Lower lobe of right lung (tissue), 2 donors: ENCODE data around the gene CD36. TPM values are rescaled to one million over a fixed set of nuclear protein-coding genes. Genes with fewer than 3 reads are reported as not detected.
"Not testable (repeated sequence)": the region's sequence is repeated elsewhere in the genome, so short reads cannot be mapped to it uniquely, and the experiment has no call there.

Experiments
- ATAC-seq, 2 donors: fragments of 200-7000 bp; cut with Tn5 transposase; one replicate each; pipeline ENCODE4 v1.9.1; 2020 to 2022; ENCODE audit warnings: mild to moderate bottlenecking in 2 of 2, moderate library complexity in 2 of 2
- DNase-seq: peaks from one replicate; pipeline ENCODE4 v3.0.0-alpha.2; 2020
- H3K27ac ChIP-seq: fragments of 200-600 bp; one replicate; pipeline ENCODE4 v1.8.0; 2022
- H3K27me3 ChIP-seq: fragments of 200-600 bp; one replicate; pipeline ENCODE4 v1.8.0; 2022; ENCODE audit warnings: low read depth
- H3K36me3 ChIP-seq: fragments of 200-600 bp; one replicate; pipeline ENCODE4 v1.8.0; 2022; ENCODE audit warnings: mild to moderate bottlenecking
- H3K4me1 ChIP-seq: fragments of 200-600 bp; one replicate; pipeline ENCODE4 v1.8.0; 2022
- H3K4me3 ChIP-seq: fragments of 200-600 bp; one replicate; pipeline ENCODE4 v1.8.0; 2022; ENCODE audit warnings: mild to moderate bottlenecking
- H3K9me3 ChIP-seq: fragments of 200-600 bp; one replicate; pipeline ENCODE4 v1.8.0; 2022
- CTCF ChIP-seq: fragments of 200-600 bp; IDR thresholded peaks from one replicate; pipeline ENCODE4 v1.8.0; 2022; ENCODE audit warnings: antibody characterized with exemption, mild to moderate bottlenecking
- intact Hi-C: fragments of 100-400 bp; cut with DNase I; formaldehyde crosslinking; loops from one replicate; pipeline ENCODE4 v1.11.0; 2022
- total RNA-seq: library from RNA; stranded (reverse); fragmentation: NEBNext Ultra II Directional; extraction: Animal tissue kit (Norgen Biotek cat#: 25700); gene quantifications from one replicate; pipeline ENCODE4 v1.2.1, GENCODE V29; 2021
- donor health status: DM: no; HTN: yes; CAD: no; lungs with severe emphysema.

CD36 gene
- total RNA-seq, 1 donor from 2014 or later, result 141 TPM

GRCh38 chr7:80666376-80666775 lies 27.9 kb downstream of the CD36 start:
- intact Hi-C loops, result no loop called here
- peaks cover 12% of the 10 kb centered on the region for H3K36me3 ChIP-seq
- no peak for ATAC-seq

GRCh38 chr7:80669367-80669766 lies 30.9 kb downstream of the CD36 start:
- H3K4me1 ChIP-seq, H3K27me3 ChIP-seq, DNase-seq, ATAC-seq, H3K27ac ChIP-seq, intact Hi-C loops, H3K9me3 ChIP-seq, H3K4me3 ChIP-seq: not testable (repeated sequence)
- H3K36me3 ChIP-seq, result peaks cover 18% of the 10 kb centered on the region

More at GRCh38 chr7:80666376-80666775, 27.9 kb downstream of the CD36 start:
- DNase-seq, result no peak
- Histone ChIP-seq H3K9me3 (no peaks in the 10 kb centered on the region), H3K4me1 (no peaks in the 10 kb centered on the region), H3K27me3 (no peaks in the 10 kb centered on the region), H3K27ac (no peak overlapping the region), H3K4me3 (no peak overlapping the region)
- no peak for TF ChIP-seq CTCF

- no peaks in the 10 kb centered on the region for H3K9me3 ChIP-seq
- DNase-seq, result no peak
- no peaks in the 10 kb centered on the region for H3K27me3 ChIP-seq
- no peak for ATAC-seq
- H3K36me3 ChIP-seq, result peaks cover 25% of the 10 kb centered on the region
- H3K4me3 ChIP-seq, result no peak overlapping the region
- intact Hi-C loops, result no loop called here
- H3K4me1 ChIP-seq, result no peaks in the 10 kb centered on the region
- TF ChIP-seq CTCF, result no peak
- H3K27ac ChIP-seq, result no peak overlapping the region
These were observed 33.3 kb downstream of the CD36 start for GRCh38 chr7:80671744-80672143.

GRCh38 chr7:80675090-80675489 lies 36.6 kb downstream of the CD36 start:
- H3K27me3 ChIP-seq, result no peaks in the 10 kb centered on the region
- no peaks in the 10 kb centered on the region for H3K4me1 ChIP-seq
- no peak overlapping the region for H3K27ac ChIP-seq
- H3K4me3 ChIP-seq, result no peak overlapping the region
- no peak for ATAC-seq
- TF ChIP-seq CTCF, result no peak
- H3K9me3 ChIP-seq, result no peaks in the 10 kb centered on the region
- H3K36me3 ChIP-seq, result peaks cover 24% of the 10 kb centered on the region
- DNase-seq, result no peak
- intact Hi-C loops, result no loop called here

GRCh38 chr7:80676404-80676803 lies 38.0 kb downstream of the CD36 start:
- intact Hi-C loops, result no loop called here

GRCh38 chr7:80677629-80678028 lies 39.2 kb downstream of the CD36 start:
- DNase-seq, result no peak

More at GRCh38 chr7:80676404-80676803, 38.0 kb downstream of the CD36 start:
- Histone ChIP-seq H3K4me1 (no peaks in the 10 kb centered on the region), H3K9me3 (no peaks in the 10 kb centered on the region), H3K4me3 (no peak overlapping the region), H3K36me3 (peaks cover 24% of the 10 kb centered on the region), H3K27me3 (no peaks in the 10 kb centered on the region), H3K27ac (no peak overlapping the region)
- no peak for DNase-seq
- TF ChIP-seq CTCF, result no peak
- no peak for ATAC-seq

More at GRCh38 chr7:80677629-80678028, 39.2 kb downstream of the CD36 start:
- no peak overlapping the region for H3K27ac ChIP-seq
- no peak for ATAC-seq
- H3K36me3 ChIP-seq, result peaks cover 12% of the 10 kb centered on the region
- H3K4me1 ChIP-seq, result no peaks in the 10 kb centered on the region
- H3K27me3 ChIP-seq, result no peaks in the 10 kb centered on the region
- no peak for TF ChIP-seq CTCF
- intact Hi-C loops, result no loop called here
- no peak overlapping the region for H3K4me3 ChIP-seq
- H3K9me3 ChIP-seq, result no peaks in the 10 kb centered on the region
